Fibroblast of skin of right biceps (primary cell): ENCODE data around the gene ZNF518A.

Source experiments
- DNase-seq: peaks from one replicate; pipeline ENCODE4 v3.0.0-alpha.2; 2013

ZNF518A gene

GRCh38 chr10:96129387-96130325 lies at the start of gene ZNF518A:
ZNF518A (plus strand) TSS chr10:96130297; CDS start chr10:96156323, 26,026 bp downstream.
- DNase-seq, result peak; percentile 99

- no peak for DNase-seq
Measured at GRCh38 chr10:96082153-96082552, 47.9 kb upstream of the ZNF518A start.

GRCh38 chr10:96082748-96083147 lies 47.3 kb upstream of the ZNF518A start:
- DNase-seq, result no peak

GRCh38 chr10:96089116-96089515 lies 41.0 kb upstream of the ZNF518A start:
- DNase-seq, result no peak

- peak; percentile 98 for DNase-seq
Measured at GRCh38 chr10:96089670-96090462, 40.2 kb upstream of the ZNF518A start.

- no peak for DNase-seq
Measured at GRCh38 chr10:96090463-96090800, 39.7 kb upstream of the ZNF518A start.

GRCh38 chr10:96092999-96093767 lies 36.9 kb upstream of the ZNF518A start:
- DNase-seq, result no peak

DNA sequence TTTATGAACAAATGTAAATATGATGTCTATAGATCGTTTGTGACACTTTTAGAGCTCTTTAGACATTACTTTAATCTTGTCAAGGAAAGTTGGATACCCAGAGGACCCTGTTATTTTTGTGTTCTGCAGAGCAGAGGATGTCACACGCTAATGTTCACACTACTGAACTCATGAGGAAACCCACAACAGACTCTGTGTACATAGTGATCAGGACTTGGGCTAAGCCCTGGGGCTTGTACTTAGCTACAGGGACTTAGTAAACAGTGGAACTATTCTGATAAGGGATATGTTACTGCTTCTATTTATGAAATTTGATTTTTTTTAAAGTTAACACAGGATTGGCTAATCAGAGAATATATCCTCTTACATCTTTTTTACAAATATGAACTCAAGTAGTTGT lies 36.1 kb upstream of the ZNF518A start:
- no peak for DNase-seq

GRCh38 chr10:96096958-96097357 lies 33.1 kb upstream of the ZNF518A start:
- DNase-seq, result no peak

DNA sequence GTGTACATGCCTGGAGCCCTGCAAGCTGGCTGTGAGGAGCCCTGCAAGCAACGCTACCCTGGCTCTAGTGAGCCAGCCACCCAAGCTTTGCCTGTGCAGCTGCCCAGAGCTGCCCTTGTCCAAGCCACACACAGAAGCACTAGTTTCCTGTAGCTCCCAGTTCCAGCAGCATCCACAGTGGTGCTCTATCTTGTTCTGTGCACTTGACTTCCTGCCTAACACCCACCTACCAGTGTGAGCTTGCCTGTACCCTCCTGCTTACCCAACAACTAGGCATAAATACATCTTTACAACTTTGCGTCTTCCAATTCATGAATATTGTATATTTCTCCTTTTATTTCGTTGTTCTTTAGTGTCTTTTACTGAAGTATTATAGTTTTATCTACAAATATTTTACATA lies 32.2 kb upstream of the ZNF518A start:
- DNase-seq, result no peak

GRCh38 chr10:96107623-96108038 lies 22.5 kb upstream of the ZNF518A start:
- DNase-seq, result no peak

DNA sequence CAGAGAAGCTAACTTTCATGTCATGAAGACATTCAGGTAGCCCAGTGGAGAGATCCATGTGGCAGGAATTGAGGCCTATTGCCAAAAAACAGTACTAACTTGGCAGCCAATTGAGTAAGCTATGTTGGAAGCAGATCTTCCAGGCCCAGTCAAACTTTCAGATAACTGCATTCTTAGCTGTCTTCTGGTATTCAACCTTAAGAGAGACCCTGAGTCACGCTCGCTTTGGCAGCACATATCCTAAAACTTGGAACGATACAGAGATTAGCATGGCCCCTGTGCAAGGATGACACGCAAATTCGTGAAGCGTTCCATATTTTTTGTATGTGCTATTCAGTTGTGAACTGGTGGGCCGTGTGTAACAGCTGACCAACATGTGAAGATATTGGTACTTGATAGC lies 17.6 kb upstream of the ZNF518A start:
- DNase-seq, result no peak

DNA sequence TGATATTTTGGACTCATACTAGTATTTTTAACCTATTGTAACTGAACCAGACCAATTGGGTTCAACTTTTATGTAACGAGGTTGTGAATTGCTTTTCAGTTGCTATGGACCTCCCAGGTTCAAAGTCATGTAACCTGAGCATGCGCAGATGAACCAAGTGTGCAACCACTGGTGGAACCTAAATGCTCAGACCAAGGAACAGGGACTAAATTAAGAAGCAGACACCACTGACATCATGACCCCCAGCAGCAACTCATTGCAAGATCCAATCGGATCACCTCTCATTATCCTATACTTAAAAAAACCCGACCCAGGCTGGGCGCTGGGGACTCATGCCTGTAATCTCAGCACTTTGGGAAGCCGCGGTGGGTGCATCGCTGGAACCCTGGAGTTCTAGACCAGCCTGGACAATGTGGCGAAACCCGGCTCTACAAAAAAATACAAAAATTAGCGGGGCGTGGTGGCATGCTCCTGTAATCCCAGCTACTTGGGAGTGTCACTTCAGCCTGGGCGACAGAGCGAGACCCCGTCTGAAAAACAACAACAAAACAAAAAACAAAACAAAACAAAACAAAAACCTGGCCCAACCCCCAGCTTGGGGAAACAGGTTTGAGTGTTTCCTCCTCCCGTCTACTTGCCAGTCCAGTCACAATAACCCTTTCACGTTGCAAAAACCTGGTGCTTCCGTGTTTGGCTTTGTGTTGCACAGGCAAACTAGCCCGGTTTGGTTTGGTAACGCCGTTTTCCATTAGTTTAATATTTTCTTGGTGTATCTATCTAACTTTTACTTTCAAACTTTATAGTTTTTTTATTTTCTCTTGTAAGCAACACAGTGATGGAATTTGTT lies 11.3 kb upstream of the ZNF518A start:
- no peak for DNase-seq

DNA sequence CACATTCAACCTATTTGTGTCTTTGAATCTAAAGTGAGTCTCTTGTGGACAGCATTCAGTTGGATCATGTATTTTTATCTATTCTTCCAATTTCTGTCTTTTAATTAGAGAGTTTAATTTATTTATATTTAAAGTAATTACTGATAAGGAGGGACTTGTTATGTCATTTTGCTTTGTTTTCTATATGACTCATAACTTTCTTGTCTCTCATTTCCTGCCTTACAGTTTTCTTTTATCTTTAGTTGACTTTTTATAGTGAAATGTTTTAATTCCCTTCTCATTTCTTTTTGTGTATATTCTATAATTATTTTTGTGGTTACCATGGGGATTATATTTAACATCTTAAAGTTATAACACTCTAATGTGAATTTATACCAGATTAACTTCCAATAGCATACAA lies 7.3 kb upstream of the ZNF518A start:
- no peak for DNase-seq

- DNase-seq, result peak; percentile 40
Measured at GRCh38 chr10:96124230-96125141, 5.6 kb upstream of the ZNF518A start.

- no peak for DNase-seq
Measured at GRCh38 chr10:96125142-96125515, 5.0 kb upstream of the ZNF518A start.

DNA sequence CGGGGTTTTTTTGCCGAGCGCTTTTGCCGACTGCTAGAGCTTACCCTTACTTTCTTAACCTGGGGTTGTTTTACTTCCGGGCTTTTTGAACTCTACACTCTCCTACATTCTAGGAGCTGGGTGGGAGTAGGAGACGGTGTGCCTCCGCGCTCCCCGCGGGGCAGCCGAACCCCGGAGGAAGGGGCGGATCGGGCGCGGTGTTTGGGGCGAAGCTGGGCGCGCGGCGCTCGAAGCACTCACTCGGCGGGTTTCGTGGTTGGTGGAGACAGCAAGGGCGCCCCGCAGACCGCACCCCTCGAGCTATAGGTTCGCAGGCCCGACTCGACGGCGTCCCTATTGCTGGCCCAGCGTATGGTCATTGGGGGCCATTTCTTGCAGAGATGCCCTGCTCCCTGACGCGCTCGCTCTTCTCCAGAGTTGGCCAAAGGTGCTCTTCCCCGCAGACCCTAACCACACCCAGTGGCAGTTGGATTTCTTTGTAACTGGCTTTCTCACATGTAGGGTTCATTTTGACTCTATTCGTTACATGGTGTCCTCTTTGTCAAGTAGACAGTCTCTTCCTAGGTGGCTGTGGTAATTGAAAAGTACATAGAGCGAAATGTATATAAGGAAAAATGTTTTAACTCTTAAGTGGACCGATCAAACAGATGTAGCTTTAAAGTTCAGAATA lies 364 bp downstream of the ZNF518A start:
- peak; percentile 86 for DNase-seq

DNA sequence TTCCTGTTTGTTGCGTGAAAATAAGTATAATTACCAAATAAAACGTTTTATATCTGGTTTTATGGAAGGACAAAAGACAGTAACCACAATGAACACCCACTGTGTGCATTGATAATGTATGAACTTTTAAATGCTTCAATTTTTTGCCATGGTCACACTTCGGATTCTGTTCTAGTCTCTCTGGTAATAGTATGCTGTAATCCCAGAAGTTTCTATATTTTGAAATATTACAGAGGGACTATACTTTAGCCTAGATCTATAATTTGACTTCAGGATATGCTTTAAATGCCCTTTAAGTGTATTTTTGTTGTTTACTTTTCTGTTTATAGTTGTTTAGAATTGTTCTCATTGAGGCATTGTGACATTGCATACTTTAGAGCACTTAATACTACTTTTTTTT lies 1.5 kb downstream of the ZNF518A start:
- DNase-seq, result no peak

DNA sequence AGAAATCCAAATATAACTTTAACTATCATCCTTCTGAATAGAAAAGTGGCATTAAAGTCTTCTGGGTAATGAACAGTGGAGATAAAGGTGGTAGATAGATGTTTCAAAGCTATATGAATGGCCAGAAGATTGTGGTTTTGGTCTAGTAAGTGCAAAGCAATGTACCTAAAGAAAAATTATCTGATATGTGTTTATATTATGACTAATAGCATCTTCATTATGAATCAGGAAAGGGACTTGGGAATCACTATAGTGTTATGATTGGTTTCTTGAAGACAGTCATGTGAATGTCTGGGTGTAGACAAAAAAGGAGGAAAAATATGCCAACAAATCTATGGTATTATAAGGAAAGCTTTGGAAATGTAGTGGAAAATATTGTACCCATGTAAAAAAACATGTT lies 3.0 kb downstream of the ZNF518A start:
- DNase-seq, result peak; percentile 58

DNA sequence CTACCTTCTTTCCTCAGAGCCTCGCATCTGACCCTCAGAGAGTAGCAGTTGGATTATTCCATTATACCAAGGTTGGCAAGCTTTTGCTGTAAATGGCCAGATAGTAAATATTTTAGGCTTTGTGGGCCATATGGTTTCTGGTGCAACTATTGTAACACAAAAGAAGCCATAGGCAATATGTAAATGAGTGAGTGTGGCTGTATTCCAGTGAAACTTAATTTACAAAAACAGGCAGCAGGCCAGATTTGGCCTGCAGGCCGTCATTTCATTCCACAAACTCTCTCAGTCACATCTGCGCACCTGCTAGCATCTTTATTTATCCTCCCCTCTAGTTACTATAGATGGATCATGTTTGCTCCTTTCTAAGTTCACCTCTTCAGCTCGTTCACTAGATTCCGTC lies 6.7 kb downstream of the ZNF518A start:
- DNase-seq, result no peak

GRCh38 chr10:96137567-96137966 lies 7.5 kb downstream of the ZNF518A start:
- DNase-seq, result no peak
